Hepatocyte (in vitro differentiated cells): ENCODE measurements around the gene TMEM8B. TPM values are rescaled to one million over a fixed set of nuclear protein-coding genes. Genes with fewer than 3 reads are reported as not detected.
"Not testable (repeated sequence)": the region's sequence is repeated elsewhere in the genome, so short reads cannot be mapped to it uniquely, and the experiment has no call there.

Experiments used
- DNase-seq: peaks from one replicate; pipeline ENCODE4 v3.0.0-alpha.2; 2016; ENCODE audit warnings: low spot score
- H2AFZ ChIP-seq: fragments of 200-600 bp; sonication (generic); 2 replicates; pipeline ENCODE4 v1.6.0; 2016; ENCODE audit warnings: antibody characterized with exemption, mild to moderate bottlenecking
- H3K27ac ChIP-seq: fragments of 200-600 bp; sonication (generic); 2 replicates; pipeline ENCODE4 v1.5.1; 2016; ENCODE audit warnings: mild to moderate bottlenecking
- H3K27me3 ChIP-seq: fragments of 200-600 bp; sonication (generic); 2 replicates; pipeline ENCODE4 v1.6.1; 2016
- H3K36me3 ChIP-seq: fragments of 200-600 bp; sonication (generic); replicated peaks from 2 replicates; pipeline ENCODE4 v1.5.1; 2016; ENCODE audit warnings: low read depth; ENCODE audit not compliant: insufficient read depth
- H3K4me1 ChIP-seq: fragments of 200-600 bp; sonication (generic); 2 replicates; pipeline ENCODE4 v1.5.1; 2016; ENCODE audit warnings: mild to moderate bottlenecking, moderate library complexity; ENCODE audit not compliant: insufficient read depth
- H3K4me2 ChIP-seq: fragments of 200-600 bp; sonication (generic); 2 replicates; pipeline ENCODE4 v1.6.0; 2016
- H3K4me3 ChIP-seq: fragments of 200-600 bp; sonication (generic); 2 replicates; pipeline ENCODE4 v1.5.1; 2016; ENCODE audit warnings: mild to moderate bottlenecking
- H3K79me2 ChIP-seq: fragments of 200-600 bp; sonication (generic); 2 replicates; pipeline ENCODE4 v1.6.0; 2017; ENCODE audit warnings: mild to moderate bottlenecking
- H3K9me2 ChIP-seq: fragments of 200-600 bp; sonication (generic); replicated peaks from 2 replicates; pipeline ENCODE4 v1.6.0; 2017; ENCODE audit warnings: mild to moderate bottlenecking; ENCODE audit not compliant: insufficient read depth
- H3K9me3 ChIP-seq: fragments of 200-600 bp; sonication (generic); 2 replicates; pipeline ENCODE4 v1.5.1; 2016; ENCODE audit warnings: low read depth, mild to moderate bottlenecking
- H4K20me1 ChIP-seq: fragments of 200-600 bp; sonication (generic); 2 replicates; pipeline ENCODE4 v1.6.0; 2016; ENCODE audit warnings: mild to moderate bottlenecking; ENCODE audit not compliant: insufficient read depth, poor library complexity, severe bottlenecking
- CTCF ChIP-seq: fragments of 200-600 bp; sonication (generic); IDR thresholded peaks from 2 replicates; pipeline ENCODE4 v1.5.1; 2016; ENCODE audit warnings: antibody characterized with exemption, mild to moderate bottlenecking; ENCODE audit not compliant: poor library complexity
- EZH2 ChIP-seq: fragments of 200-600 bp; sonication (generic); IDR thresholded peaks from 2 replicates; pipeline ENCODE4 v1.6.1; 2016; ENCODE audit warnings: antibody characterized with exemption, mild to moderate bottlenecking, borderline replicate concordance
- EZH2phosphoT487 ChIP-seq: fragments of 200-600 bp; sonication (generic); IDR thresholded peaks from one replicate; pipeline ENCODE4 v1.6.1; 2018; ENCODE audit warnings: antibody characterized with exemption, mild to moderate bottlenecking, low read depth, moderate library complexity; ENCODE audit not compliant: unreplicated experiment, severe bottlenecking
- WGBS: methylation state at CpG from one replicate; pipeline ENCODE4 v1.1.6; 2016; ENCODE audit warnings: low lambda C conversion rate; ENCODE audit errors: missing lambda C conversion rate; 5-methylcytosine and 5-hydroxymethylcytosine counted together
- polyA plus RNA-seq: library from polyadenylated mRNA; unstranded; fragments of >200 nt; fragmentation: Nextera tagmentation; extraction: Ambion mirVana; gene quantifications from 2 replicates; pipeline ENCODE4 v1.2.1, GENCODE V29; 2016
- total RNA-seq: library from RNA; depleted of rRNA; stranded (reverse); fragments of >200 nt; gene quantifications from 2 replicates; pipeline ENCODE4 v1.2.3, GENCODE V29; 2014

The TMEM8B gene
- total and polyA plus RNA-seq, 2 experiments from 2014 or later: 12.3 to 13.4 TPM

DNA sequence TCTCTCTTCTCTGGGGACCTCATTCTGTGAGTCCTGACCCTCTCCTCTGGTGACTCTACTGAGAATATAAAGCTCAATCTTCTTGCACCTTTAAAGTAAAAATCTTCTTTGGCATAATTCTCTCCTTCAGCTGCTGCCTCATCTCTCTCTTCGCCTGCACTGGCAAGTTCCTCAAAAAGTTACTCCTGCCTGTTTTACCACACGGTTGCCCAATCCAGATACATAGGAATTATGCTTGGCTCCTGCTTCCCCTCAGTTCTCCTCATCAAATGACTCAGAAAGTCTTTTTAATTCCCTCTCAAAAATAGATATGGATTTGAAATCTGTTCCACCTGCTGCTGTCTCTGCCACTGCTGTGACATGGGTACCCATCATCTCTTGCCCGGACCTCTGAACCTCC, 62.6 kb downstream of the TMEM8B start:
- no peak for DNase-seq
- no peaks in the 10 kb centered on the region for H3K4me1 ChIP-seq

DNA sequence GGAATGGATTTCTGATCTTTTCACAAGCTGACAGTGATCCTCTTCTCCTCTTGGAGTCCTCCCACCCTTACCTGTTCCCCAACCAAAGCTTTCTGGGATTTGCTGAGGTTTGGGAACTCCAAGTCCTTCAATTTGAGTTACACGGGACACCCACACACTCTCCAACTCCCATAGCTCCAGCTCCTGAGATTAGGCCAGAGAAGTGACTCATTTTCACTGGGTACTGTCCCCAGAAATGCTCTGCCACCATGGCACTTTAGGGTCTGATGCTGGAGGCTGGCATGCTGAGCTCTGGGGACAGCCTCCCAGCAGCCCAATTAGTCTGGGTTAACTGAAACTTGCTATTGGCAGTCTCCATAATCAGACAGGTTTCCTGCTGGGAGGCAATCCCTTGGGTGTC, 63.0 kb downstream of the TMEM8B start:
- Histone ChIP-seq H3K9me3 (no peaks in the 10 kb centered on the region), H3K4me2 (no peak overlapping the region), H3K27me3 (peaks cover 17% of the 10 kb centered on the region), H2AFZ (no peak overlapping the region), H3K4me3 (no peak overlapping the region), H3K27ac (no peak overlapping the region), H3K79me2 (no peaks in the 10 kb centered on the region), H4K20me1 (no peaks in the 10 kb centered on the region), H3K9me2 (no peaks in the 10 kb centered on the region), H3K36me3 (no peaks in the 10 kb centered on the region), H3K4me1 (no peaks in the 10 kb centered on the region)
- TF ChIP-seq EZH2phosphoT487: no peak
- no peak for TF ChIP-seq CTCF
- TF ChIP-seq EZH2: no peak
- DNase-seq: no peak
- 89% methylated on average over 1 of the region's 1 CpG for WGBS

More for the DNA sequence above, 62.6 kb downstream of the TMEM8B start:
- Histone ChIP-seq H3K27ac (no peak overlapping the region), H3K4me2 (no peak overlapping the region), H3K27me3 (peaks cover 17% of the 10 kb centered on the region), H3K4me3 (no peak overlapping the region), H2AFZ (no peak overlapping the region), H3K9me2 (no peaks in the 10 kb centered on the region), H3K9me3 (no peaks in the 10 kb centered on the region), H3K79me2 (no peaks in the 10 kb centered on the region), H4K20me1 (no peaks in the 10 kb centered on the region), H3K36me3 (no peaks in the 10 kb centered on the region)
- TF ChIP-seq EZH2 (no peak), EZH2phosphoT487 (no peak), CTCF (no peak)
- WGBS: 82% methylated on average over 3 of the region's 3 CpGs

DNA sequence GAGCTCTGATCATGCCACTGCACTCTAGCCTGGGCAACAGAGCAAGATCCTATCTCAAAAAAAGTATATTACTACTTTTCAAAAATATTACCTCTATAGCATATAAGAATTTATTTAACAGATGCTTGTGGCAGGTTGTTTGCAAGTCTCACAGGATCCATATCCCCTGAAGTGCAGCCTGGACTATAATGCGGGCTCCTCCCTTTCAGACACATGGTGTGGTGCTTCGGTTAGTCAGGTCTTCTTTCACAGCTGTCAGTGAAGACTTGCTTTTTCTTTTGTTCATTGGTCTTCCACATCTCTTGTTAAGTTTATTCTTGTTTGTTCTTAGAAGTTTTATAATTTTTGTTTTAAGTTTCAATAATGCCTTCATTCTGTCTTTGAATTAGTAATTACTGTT, 67.5 kb downstream of the TMEM8B start:
- Histone ChIP-seq H3K36me3 (no peaks in the 10 kb centered on the region), H2AFZ (no peak overlapping the region)

GRCh38 chr9:35897376-35898099, 68.5 kb downstream of the TMEM8B start:
- H3K79me2 ChIP-seq, H3K4me1 ChIP-seq, H3K27ac ChIP-seq, H3K4me3 ChIP-seq, H3K36me3 ChIP-seq, H3K9me3 ChIP-seq, H3K4me2 ChIP-seq, H4K20me1 ChIP-seq, H2AFZ ChIP-seq, H3K9me2 ChIP-seq, DNase-seq: not testable (repeated sequence)
- WGBS: 88% methylated on average over 7 of the region's 7 CpGs
- peaks cover 11% of the 10 kb centered on the region for H3K27me3 ChIP-seq

More for the DNA sequence above, 67.5 kb downstream of the TMEM8B start:
- Histone ChIP-seq H3K4me2 (no peak overlapping the region), H3K27ac (no peak overlapping the region), H3K27me3 (peaks cover 15% of the 10 kb centered on the region), H3K9me2 (no peaks in the 10 kb centered on the region), H3K4me3 (no peak overlapping the region), H3K79me2 (no peaks in the 10 kb centered on the region), H3K4me1 (no peaks in the 10 kb centered on the region), H4K20me1 (no peaks in the 10 kb centered on the region), H3K9me3 (no peaks in the 10 kb centered on the region)
- TF ChIP-seq EZH2phosphoT487 (no peak), CTCF (no peak), EZH2 (no peak)
- DNase-seq: no peak
- 88% methylated on average over 2 of the region's 2 CpGs for WGBS
